AG10803 (cell line): Measurements from ENCODE around the gene LAMA3.

Source experiments
- DNase-seq: peaks from one replicate; pipeline ENCODE4 v3.0.0; 2010; ENCODE audit warnings: low read depth
- H3K4me3 ChIP-seq: 2 replicates; pipeline ENCODE4 v1.5.1; 2011; ENCODE audit warnings: mild to moderate bottlenecking, low read length, control low read depth
- CTCF ChIP-seq: conservative IDR thresholded peaks from 2 replicates; pipeline ENCODE4 v1.5.1; 2011; ENCODE audit warnings: mild to moderate bottlenecking, low read length, control low read depth, inconsistent platforms

Gene LAMA3

GRCh38 chr18:23879544-23879943 lies 190.3 kb downstream of the LAMA3 start:
- H3K4me3 ChIP-seq, result no peak overlapping the region
- TF ChIP-seq CTCF, result no peak

GRCh38 chr18:23879966-23880565 lies 190.8 kb downstream of the LAMA3 start:
- DNase-seq, result no peak
- no peak for TF ChIP-seq CTCF
- H3K4me3 ChIP-seq, result no peak overlapping the region

More at GRCh38 chr18:23879544-23879943, 190.3 kb downstream of the LAMA3 start:
- no peak for DNase-seq

- DNase-seq, result no peak
- no peak for TF ChIP-seq CTCF
- no peak overlapping the region for H3K4me3 ChIP-seq
Measured at GRCh38 chr18:23880931-23881617, 191.8 kb downstream of the LAMA3 start.

- no peak for TF ChIP-seq CTCF
- H3K4me3 ChIP-seq, result no peak overlapping the region
- DNase-seq, result no peak
Measured at GRCh38 chr18:23881778-23882177, 192.5 kb downstream of the LAMA3 start.

GRCh38 chr18:23882616-23883276 lies 193.5 kb downstream of the LAMA3 start:
- H3K4me3 ChIP-seq, result no peak overlapping the region
- DNase-seq, result no peak
- TF ChIP-seq CTCF, result no peak

GRCh38 chr18:23883277-23883790 lies 194.1 kb downstream of the LAMA3 start:
- peak; percentile 26 for DNase-seq
- no peak overlapping the region for H3K4me3 ChIP-seq
- no peak for TF ChIP-seq CTCF
